HEK293 (cell line): ENCODE data around the gene COL25A1.

Experiments used
- ELK4 ChIP-seq: IDR thresholded peaks from 2 replicates; pipeline ENCODE4 v1.6.1; 2011; ENCODE audit warnings: mild to moderate bottlenecking, low read depth, low read length, borderline replicate concordance
- GLIS2 ChIP-seq: fragments of 450-650 bp; formaldehyde crosslinking; IDR thresholded peaks from 2 replicates; pipeline ENCODE4 v1.5.1; 2016; ENCODE audit warnings: missing biosample characterization, missing genetic modification characterization
- KLF10 ChIP-seq: fragments of 450-650 bp; IDR thresholded peaks from 2 replicates; pipeline ENCODE4 v1.5.1; 2018; ENCODE audit warnings: missing biosample characterization, mild to moderate bottlenecking, missing genetic modification characterization
- KLF16 ChIP-seq: fragments of 450-650 bp; formaldehyde crosslinking; IDR thresholded peaks from 2 replicates; pipeline ENCODE4 v1.5.1; 2017; ENCODE audit warnings: missing biosample characterization, missing genetic modification characterization
- KLF8 ChIP-seq: fragments of 450-650 bp; formaldehyde crosslinking; IDR thresholded peaks from 2 replicates; pipeline ENCODE4 v1.5.1; 2016; ENCODE audit warnings: missing biosample characterization, missing genetic modification characterization
- OVOL3 ChIP-seq: fragments of 450-650 bp; formaldehyde crosslinking; IDR thresholded peaks from 2 replicates; pipeline ENCODE4 v1.5.1; 2016; ENCODE audit warnings: missing biosample characterization, missing genetic modification characterization
- PATZ1 ChIP-seq: fragments of 450-650 bp; formaldehyde crosslinking; IDR thresholded peaks from 2 replicates; pipeline ENCODE4 v1.5.1; 2016; ENCODE audit warnings: missing biosample characterization, missing genetic modification characterization
- PBX3 ChIP-seq: sonication (generic); formaldehyde crosslinking; IDR thresholded peaks from 2 replicates; pipeline ENCODE4 v1.8.1; 2022; ENCODE audit warnings: mild to moderate bottlenecking, moderate library complexity, missing genetic modification reagents
- SP7 ChIP-seq: fragments of 450-650 bp; formaldehyde crosslinking; IDR thresholded peaks from 2 replicates; pipeline ENCODE4 v1.5.1; 2016; ENCODE audit warnings: missing biosample characterization, missing genetic modification characterization
- ZBTB26 ChIP-seq: fragments of 450-650 bp; formaldehyde crosslinking; optimal IDR thresholded peaks from 2 replicates; pipeline ENCODE3; 2016; ENCODE audit warnings: missing biosample characterization, mild to moderate bottlenecking, missing genetic modification characterization
- ZBTB48 ChIP-seq: fragments of 450-650 bp; formaldehyde crosslinking; IDR thresholded peaks from 2 replicates; pipeline ENCODE4 v1.5.1; 2016; ENCODE audit warnings: missing biosample characterization, missing genetic modification characterization
- ZBTB8A ChIP-seq: fragments of 450-650 bp; formaldehyde crosslinking; IDR thresholded peaks from 2 replicates; pipeline ENCODE4 v1.5.1; 2016; ENCODE audit warnings: missing biosample characterization, missing genetic modification characterization
- ZFP41 ChIP-seq: fragments of 450-650 bp; formaldehyde crosslinking; IDR thresholded peaks from 2 replicates; pipeline ENCODE4 v1.5.1; 2016; ENCODE audit warnings: missing biosample characterization, missing genetic modification characterization, borderline replicate concordance
- ZNF335 ChIP-seq: fragments of 450-650 bp; formaldehyde crosslinking; conservative IDR thresholded peaks from 2 replicates; pipeline ENCODE4 v1.5.1; 2016; ENCODE audit warnings: missing biosample characterization, missing genetic modification characterization
- ZNF341 ChIP-seq: fragments of 450-650 bp; formaldehyde crosslinking; IDR thresholded peaks from 2 replicates; pipeline ENCODE4; 2016; ENCODE audit warnings: low read depth, missing biosample characterization, missing genetic modification characterization
- ZNF398 ChIP-seq: fragments of 450-650 bp; formaldehyde crosslinking; IDR thresholded peaks from 2 replicates; pipeline ENCODE4 v1.5.1; 2017; ENCODE audit warnings: missing biosample characterization, missing genetic modification characterization
- ZNF426 ChIP-seq: fragments of 450-650 bp; formaldehyde crosslinking; IDR thresholded peaks from 2 replicates; pipeline ENCODE4 v1.5.1; 2017; ENCODE audit warnings: missing biosample characterization, missing genetic modification characterization, mild to moderate bottlenecking, inconsistent platforms, moderate library complexity
- ZNF549 ChIP-seq: fragments of 450-650 bp; IDR thresholded peaks from 2 replicates; pipeline ENCODE4 v1.5.1; 2018; ENCODE audit warnings: missing biosample characterization, missing genetic modification characterization, mild to moderate bottlenecking, inconsistent platforms, moderate library complexity
- ZNF580 ChIP-seq: fragments of 450-650 bp; formaldehyde crosslinking; IDR thresholded peaks from 2 replicates; pipeline ENCODE4 v1.5.1; 2016; ENCODE audit warnings: missing biosample characterization, missing genetic modification characterization
- ZNF624 ChIP-seq: fragments of 450-650 bp; formaldehyde crosslinking; IDR thresholded peaks from 2 replicates; pipeline ENCODE4 v1.5.1; 2017; ENCODE audit warnings: missing biosample characterization, missing genetic modification characterization
- ZNF843 ChIP-seq: fragments of 450-650 bp; formaldehyde crosslinking; IDR thresholded peaks from 2 replicates; pipeline ENCODE4 v1.5.1; 2016; ENCODE audit warnings: missing biosample characterization, missing genetic modification characterization
- ZSCAN18 ChIP-seq: fragments of 450-650 bp; formaldehyde crosslinking; IDR thresholded peaks from 2 replicates; pipeline ENCODE4 v1.5.1; 2016; ENCODE audit warnings: missing biosample characterization, missing genetic modification characterization

The COL25A1 gene

GRCh38 chr4:109302361-109303139 lies at the start of gene COL25A1 (continued):
- peak; percentile 94 for TF ChIP-seq GLIS2 (tag by site-specific recombination)
- peak; percentile 32; the same call in 1 of the 2 replicates for TF ChIP-seq ZBTB8A (tag by site-specific recombination)
- TF ChIP-seq ZFP41, result no peak
- no peak for TF ChIP-seq ZNF426 (tag by site-specific recombination)
- TF ChIP-seq ZNF335 (tag by site-specific recombination), result peak; percentile 71
- no peak for TF ChIP-seq ZNF843
- peak; percentile 89 for TF ChIP-seq ZNF341 (tag by site-specific recombination)
- TF ChIP-seq ZBTB48 (tag by site-specific recombination), result no peak
- TF ChIP-seq ZNF624, result no peak
- TF ChIP-seq OVOL3 (tag by site-specific recombination), result no peak
- TF ChIP-seq ZNF549 (tag by site-specific recombination), result no peak
- TF ChIP-seq PBX3, result no peak
- 0 out of 2 replicates have a peak, but pooled peaks have one; percentile 22 for TF ChIP-seq KLF10
- TF ChIP-seq ZSCAN18, result no peak
- TF ChIP-seq SP7 (tag by site-specific recombination), result peak; percentile 33; the same call in 1 of the 2 replicates
- TF ChIP-seq ZNF398 (tag by site-specific recombination), result peak; percentile 89
- TF ChIP-seq KLF16 (tag by site-specific recombination), result peak; percentile 29; the same call in 1 of the 2 replicates
- peak; percentile 62; the same call in 1 of the 2 replicates for TF ChIP-seq PATZ1 (tag by site-specific recombination)
- 0 out of 2 replicates have a peak, but pooled peaks have one; percentile 42 for TF ChIP-seq KLF8 (tag by site-specific recombination)
- no peak for TF ChIP-seq ELK4
- TF ChIP-seq ZNF580, result peak; percentile 21; the same call in 1 of the 2 replicates
- peak; percentile 97 for TF ChIP-seq ZBTB26 (tag by site-specific recombination)
